ENCODE results near the gene MEF2A.

GRCh38 chr15:99613481-99613880 is 47.7 kb downstream of the MEF2A start:
- no peak for TF ChIP-seq CTCF (conservative IDR thresholded peaks at IDR 0.05 in 1 of 2, IDR thresholded peaks at IDR 0.05 in 1 of 2; ENCODE audit: extremely low read depth in 1 of 2, insufficient read depth in 1 of 2, low read depth in 1 of 2, low read length in 2 of 2)
- no peak for TF ChIP-seq EZH2 (IDR thresholded peaks at IDR 0.05; ENCODE audit: borderline replicate concordance, low read length)

Data from mammary epithelial cell (primary cell).